Activated CD4-positive, alpha-beta T cell treated with anti-CD3 and anti-CD28 coated beads for 1 hour (primary cell): ENCODE results near the gene PFKFB3.
"Not testable (repeated sequence)": the region's sequence is repeated elsewhere in the genome, so short reads cannot be mapped to it uniquely, and the experiment has no call there.

ENCODE experiments used
- DNase-seq: peaks from one replicate; pipeline ENCODE4 v3.0.0-alpha.2; 2020

The PFKFB3 gene

DNA sequence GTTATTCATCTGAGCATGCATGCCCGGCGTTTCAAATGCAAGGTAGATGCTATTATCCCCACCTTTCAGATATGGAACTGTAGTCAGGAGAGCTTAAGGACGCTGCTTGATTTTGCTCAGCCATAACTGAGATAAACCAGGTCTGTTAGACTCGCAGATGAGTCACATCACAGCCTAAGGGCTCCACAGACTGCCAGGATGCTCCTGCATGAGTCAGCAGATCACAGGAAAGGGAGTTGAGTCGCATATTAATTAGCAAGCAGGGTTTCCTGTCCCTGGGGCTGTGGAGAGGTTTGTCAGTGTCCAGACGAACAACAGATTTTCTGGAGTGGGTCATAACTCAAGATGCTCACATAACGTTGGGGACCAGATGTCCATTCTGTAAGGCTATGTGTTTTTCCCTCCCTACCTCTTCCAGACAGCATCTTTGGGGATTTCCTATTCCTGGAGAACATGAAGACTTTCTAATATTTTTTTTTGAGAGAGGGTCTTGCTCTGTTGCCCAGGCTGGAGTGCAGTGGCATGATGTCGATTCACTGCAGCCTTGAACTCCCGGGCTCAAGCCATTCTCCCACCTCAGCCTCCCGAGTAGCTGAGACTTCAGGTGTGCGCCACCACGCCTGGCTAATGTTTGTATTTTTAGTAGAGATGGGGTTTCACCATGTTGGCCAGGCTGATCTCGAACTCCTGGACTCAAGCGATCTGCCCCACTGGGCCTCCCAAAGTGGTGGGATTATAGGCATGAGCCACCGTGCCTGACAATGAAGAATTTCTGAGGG lies 36.7 kb downstream of the PFKFB3 start:
- peak; percentile 53 for DNase-seq

DNA sequence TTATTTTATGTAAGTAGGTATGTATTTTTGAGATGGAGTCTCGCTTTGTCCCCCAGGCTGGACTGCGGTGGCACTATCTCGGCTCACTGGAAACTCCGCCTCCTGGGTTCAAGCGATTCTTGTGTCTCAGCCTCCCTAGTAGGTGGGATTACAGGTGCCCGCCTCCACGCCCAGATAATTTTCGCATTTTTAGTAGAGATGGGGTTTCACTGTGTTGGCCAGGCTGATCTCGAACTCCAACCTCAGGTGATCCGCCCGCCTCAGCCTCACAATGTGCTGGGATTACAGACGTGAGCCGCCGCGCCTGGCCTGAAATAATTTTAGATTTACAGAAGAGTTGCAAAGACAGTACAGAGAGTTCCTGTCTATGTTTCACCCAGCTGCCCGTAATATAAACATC lies 37.5 kb downstream of the PFKFB3 start:
- no peak for DNase-seq

DNA sequence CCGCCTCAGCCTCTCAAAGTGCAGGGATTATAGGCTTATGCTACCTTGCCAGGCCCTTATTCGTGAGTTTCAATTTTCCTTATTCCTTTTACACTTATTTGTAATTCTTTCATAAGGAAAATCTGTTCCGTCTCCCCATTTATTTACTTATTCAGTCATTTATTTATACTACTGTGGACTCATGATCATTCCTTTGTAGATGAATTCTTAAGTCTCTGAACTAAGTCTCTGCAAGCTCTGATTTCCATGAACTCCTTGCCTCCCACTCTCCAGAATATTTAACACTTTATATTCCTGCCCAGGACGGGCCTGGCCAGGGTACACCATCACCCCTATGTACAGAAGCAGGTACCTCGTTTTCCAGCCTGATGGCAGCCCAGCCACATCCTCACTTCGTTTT lies 39.4 kb downstream of the PFKFB3 start:
- no peak for DNase-seq

DNA sequence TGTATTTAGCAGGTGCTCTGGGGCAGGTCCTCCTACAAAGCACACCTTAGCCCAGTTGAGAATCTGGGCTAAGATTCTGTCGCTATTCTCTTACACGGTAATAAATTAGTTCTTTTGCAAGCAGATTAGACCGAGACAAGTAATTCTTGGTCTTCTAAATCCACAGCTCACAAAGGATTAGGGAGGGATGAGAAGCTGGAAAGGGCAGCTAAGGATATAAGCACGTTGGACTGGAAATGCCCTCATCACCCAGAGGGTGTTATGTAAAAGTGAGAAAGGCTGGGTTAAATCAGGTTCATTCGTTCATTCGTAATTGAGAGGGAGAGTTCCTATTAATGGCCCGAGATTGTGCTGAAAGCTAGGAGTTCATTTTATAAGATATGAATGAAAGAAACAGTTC lies 41.8 kb downstream of the PFKFB3 start:
- no peak for DNase-seq

DNA sequence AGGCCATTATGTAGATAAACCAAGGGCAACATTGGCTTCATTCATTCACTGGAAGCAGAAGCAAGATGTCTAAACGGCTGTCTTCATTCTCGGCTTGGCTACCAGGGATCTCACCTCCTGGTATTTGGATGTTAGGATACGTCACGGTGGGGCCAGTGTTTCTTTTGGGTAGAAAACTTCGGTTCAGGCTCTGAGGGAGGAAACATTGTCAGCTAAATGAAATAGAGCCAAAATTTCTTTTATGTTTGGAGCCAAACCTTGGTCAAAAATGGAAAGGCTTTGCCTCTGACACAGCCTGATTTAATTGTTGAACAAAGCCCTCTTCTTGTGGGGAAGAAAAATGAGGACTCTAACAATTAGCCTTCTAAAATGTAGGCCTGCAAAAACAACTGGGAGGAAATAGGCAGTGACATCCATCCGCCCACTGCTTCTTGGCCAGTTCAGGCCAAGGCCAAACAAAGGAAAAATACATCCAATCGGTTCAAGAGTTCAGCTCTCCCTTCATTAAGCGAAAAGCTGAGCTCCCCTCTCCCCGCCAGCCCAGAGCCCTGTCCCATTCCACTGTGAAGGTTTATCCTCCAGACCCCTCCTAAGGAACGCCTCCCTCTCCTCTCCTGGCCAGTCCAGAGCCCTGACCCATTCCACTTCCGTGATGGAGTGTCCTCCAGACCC lies 44.4 kb downstream of the PFKFB3 start:
- no peak for DNase-seq

DNA sequence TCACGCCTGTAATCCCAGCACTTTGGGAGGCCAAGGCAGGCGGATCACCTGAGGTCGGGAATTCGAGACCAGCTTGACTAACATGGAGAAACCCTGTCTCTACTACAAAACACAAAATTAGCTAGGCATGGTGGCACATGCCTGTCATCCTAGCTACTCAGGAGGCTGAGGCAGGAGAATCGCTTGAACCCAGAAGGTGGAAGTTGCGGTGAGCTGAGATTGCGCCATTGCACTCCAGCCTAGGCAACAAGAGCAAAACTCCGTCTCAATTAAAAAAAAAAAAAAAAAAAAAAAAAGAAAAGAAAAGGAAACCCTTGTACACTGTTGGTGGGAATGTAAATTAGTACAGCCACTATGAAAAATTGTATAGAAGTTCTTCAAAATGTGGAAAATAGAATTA lies 46.2 kb downstream of the PFKFB3 start:
- not testable (repeated sequence) for DNase-seq

DNA sequence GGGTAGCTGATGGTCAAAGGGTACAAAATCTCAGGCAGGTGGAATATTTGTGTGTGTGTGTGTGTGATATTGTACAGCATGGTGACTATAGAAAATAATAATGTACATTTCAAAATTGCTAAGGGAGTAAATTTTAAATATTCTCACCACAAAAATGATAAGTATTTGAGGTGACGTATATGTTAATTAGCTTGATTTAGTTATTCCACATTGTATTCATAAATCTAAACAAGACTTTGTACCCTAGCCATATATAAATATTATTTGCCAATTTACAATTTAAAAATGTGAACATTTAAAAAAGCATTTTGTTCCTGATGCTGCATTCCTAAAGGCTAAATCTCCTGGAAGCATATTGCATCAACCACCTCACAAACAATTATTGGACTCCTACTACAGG lies 47.0 kb downstream of the PFKFB3 start:
- DNase-seq, result no peak

DNA sequence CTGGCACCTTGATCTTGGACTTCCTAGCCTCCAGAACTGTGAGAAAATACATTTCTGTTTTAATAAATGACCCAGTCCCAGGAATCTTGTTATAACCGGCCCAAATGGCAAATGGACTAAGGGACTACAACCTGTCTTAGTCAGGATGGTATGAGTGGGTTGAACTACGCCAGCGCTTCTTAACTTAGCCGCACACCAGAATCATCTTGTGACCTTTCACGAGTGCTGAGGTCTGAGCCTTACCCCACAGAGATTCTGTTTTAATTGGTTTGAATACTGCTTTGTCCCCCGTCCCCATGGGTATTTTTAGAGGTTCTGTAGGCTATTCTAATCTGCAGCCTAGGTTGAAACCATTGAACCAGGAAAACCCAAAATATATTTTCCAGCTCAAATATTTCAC lies 48.0 kb downstream of the PFKFB3 start:
- DNase-seq, result no peak

DNA sequence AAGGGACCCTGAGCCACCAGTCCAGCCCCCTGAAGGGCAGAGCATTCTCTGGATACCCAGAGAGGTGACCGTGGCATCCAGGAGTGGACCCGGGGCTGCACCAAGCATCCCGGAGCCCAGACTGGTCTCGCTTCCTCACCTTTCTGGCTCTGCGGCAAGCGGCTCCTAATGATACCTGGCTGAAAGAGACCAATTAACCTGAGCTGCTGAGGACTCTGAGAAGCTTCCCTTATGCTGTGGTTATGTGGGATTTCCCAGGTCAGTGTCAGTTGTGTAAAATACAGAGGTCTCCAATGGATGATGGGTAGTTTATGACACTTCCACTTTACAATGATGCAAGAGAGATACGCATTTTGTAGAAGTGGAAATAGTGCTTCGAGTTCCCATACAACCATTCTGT lies 51.5 kb downstream of the PFKFB3 start:
- no peak for DNase-seq

DNA sequence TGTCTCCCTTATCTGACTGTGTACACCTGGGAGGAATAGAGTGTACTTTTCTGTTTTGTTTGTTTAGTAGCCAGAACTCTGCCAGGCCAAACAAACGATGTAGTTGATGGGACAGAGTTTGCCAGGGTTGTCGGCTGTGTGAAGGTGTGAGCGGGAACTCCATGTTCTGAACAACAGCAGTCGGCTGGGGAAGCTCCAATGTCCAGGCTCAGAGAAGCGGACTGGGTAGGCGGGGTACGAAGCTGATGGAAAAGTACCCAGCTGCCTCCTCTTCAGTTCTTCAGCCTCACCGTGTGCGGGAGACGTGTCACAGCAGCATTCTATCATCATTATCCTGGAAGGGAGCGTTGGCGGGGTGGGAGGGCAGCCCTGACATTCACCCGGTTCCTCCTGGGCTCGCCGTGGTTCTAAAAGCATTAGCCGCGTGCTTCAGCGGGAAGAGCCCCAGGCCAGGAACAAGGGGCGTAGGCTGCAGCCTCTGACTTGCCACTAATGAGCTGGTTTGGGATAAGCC lies 52.9 kb downstream of the PFKFB3 start:
- no peak for DNase-seq

DNA sequence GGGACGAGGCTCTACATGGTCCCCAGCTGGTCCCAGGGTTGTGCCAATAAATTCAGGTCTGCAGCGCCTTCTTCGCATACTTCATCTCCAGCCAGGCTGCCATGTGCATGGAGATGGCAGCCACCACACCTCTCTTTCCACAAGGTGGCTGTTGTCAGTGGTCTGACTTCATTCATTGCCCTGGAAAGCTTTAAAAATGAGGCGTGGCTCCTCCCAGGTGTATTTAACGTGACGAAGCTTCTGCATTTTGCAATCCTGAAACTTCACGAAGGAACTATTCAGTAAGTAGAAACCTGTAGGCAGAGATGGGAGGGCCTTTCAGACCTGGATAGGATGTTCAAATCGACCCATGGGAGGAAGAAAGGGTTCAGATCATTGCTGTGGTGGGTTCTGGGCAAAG lies 53.7 kb downstream of the PFKFB3 start:
- DNase-seq, result no peak

DNA sequence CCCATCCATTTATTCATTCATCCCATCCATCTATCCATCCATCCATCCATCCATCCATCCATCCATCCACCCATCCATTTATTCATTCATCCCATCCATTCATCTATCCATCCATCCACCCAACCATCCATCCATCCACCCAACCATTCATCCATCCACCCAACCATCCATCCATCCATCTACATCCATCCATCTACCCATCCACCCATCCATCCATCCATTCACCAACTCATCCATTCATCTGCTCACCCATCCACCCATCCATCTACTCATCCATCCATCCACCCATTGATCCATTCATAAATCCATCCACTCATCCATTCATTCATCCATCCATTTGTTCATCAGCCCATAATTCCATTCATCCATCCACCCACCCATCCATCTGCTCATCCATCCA lies 56.4 kb downstream of the PFKFB3 start:
- no peak for DNase-seq

DNA sequence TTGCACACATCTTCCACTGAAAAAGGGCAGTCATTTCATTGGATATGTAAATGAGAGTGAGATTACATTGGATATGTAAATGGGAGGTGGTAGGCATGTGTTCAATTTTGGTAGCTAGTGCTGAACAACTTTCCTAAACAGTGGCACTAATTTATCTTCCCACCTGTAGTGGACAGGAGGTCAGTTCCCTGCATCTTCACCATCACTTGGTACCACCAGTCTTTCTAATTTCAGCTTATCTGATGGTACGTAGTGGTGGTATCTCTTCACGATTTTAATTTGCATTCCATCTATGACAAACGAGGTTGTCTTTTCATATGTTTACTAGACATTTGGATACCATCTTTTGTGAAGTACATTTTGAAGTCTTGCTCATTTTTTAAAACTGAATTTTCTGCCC lies 58.1 kb downstream of the PFKFB3 start:
- no peak for DNase-seq

DNA sequence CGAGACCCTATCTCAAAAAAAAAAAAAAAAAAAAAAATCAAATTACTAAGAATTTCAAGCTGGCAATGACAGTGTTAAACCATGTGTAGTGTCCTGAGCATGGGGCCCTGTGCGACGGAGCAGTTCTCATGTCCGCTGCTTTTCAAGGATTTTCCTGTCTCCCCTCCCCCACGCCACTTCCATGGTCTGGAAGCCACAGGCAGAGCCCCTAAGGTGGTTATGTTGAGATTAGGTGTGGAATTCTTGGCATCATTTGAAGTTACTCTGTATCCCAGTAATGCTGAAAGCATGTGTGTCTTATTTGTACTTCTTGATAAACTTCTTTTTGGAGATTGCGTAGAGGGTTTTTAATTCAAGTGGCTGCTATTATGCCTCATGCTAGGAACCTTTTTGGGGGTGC lies 65.2 kb downstream of the PFKFB3 start:
- DNase-seq, result no peak

DNA sequence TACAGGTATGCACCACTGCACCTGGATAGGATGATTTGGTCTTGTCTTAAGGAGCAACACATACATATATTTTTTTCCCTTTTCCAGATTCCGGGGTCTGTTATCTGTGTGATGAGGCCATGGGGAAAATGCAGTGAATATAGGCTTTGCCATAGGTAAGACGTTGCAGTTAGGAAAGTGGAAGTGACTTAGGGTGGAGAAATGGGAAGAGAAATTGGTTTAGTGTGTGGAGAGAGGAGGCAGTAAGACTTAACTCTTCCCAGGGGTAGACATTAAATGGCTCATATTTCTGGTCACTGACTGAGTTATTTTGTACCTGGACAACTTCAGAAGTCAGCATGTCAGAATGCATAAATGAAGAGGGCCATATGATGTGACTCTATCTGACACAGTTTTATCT lies 66.7 kb downstream of the PFKFB3 start:
- DNase-seq, result no peak

DNA sequence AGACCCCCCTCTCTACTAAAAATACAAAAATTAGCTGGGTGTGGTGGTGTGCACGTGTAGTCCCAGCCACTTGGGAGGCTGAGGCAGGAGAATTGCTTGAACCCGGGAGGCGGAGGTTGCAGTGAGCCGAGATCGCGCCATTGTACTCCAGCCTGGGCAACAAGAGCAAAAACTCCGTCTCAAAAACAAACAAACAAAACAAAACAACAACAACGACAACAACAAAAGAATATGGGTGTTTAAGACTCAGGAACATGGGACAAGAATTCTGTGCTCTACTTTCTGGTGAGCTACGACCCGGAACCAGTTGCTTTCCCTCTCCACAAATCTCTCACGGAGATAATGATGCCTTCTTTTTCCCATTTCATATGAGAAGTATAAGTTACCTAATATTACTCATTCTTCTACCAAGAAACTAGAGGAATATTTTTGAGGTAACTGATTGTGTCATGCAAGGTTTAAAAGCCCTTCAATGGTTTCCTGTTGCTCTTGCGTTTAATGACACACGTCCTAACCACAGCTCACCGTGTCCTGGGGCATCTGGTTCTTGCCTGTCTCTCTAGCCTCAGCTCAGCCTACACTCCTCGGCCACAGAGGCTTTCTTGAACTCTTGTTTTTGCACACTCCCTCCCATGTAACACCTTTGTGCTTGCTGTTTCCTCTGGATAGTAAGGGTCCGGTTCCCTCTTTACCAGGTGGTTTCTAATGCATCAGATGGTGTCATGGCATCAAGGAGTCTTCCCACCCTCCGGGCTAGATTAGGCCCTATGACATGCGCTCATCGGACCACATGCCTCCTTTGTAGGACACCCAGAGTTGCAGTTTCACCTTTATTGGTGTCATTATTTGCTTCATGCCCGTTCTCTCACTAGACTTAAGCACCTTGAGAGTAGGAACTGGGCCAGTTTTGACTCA lies 67.5 kb downstream of the PFKFB3 start:
- peak; percentile 45 for DNase-seq

DNA sequence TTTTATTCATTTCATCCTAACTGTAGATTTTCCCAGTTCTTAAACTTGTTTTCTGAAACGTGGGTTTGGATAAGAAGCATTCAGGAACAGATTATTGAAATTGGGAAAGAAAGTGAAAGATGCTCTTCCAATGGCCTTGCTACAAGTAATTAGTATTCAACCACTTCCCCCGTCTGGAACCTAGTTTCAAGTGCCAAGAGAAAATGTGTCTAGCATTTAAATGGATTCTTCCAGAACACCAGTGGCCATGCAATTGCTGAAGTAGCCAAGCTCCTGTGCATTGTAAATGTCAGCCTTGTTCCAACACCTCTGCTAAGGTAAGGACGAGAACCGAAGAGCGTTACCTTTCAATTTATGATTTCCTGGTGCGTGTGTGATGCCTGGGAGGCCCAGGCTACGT lies 68.2 kb downstream of the PFKFB3 start:
- no peak for DNase-seq

DNA sequence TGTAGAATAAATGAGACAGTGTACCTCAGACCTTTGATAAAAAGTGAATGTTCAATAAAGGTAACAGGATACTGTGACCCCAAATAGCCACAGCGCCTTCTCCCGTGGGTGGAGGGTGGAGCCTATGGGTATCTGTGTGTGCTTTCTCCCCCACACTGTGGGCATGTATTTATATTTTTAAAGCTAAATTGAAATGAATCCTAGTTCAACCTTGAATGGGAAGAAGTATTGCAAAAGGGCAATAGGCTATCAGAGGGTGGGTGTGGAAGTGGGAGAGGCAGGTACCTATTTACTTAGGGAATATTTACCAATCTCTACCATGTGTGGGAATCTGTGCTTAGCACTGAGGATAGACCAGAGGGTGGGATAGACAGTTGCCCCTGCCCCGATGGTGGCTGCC lies 68.9 kb downstream of the PFKFB3 start:
- DNase-seq, result no peak

DNA sequence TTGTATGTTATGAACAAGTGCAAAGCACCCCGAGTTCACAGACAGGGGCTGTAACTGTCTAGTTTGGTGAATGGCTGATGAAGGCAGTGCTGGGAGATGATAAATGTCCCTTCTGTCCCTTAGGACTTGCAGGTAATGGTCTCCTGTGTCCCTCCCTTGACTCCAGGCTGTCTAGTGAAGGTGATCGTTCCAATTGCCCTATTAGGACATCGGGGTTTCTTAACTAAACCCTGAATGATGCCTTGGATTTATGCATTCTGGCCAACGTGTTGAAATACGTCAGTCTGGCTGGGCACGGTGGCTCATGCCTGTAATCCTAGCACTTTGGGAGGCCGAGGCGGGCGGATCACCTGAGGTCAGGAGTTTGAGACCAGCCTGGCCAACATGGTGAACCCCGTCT lies 69.4 kb downstream of the PFKFB3 start:
- DNase-seq, result no peak

DNA sequence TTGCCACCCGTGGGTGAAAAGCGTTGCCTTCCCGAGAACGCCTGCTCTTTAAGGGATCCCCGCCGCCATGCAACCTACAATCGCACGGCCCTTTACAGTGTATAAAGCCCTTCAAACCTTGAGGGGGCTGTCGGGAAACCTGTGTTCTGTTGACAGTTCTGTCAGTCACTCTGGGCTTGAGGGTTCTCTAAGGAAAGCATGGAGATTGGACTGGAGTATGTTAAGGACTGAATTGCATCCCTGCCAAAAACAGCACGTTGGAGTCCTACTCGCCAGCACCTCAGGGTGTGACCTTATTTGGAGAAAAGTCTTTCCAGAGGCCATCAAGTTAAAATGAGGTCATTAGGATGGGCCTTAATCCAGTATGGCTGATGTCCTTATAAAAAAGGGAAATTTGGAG lies 70.6 kb downstream of the PFKFB3 start:
- no peak for DNase-seq

DNA sequence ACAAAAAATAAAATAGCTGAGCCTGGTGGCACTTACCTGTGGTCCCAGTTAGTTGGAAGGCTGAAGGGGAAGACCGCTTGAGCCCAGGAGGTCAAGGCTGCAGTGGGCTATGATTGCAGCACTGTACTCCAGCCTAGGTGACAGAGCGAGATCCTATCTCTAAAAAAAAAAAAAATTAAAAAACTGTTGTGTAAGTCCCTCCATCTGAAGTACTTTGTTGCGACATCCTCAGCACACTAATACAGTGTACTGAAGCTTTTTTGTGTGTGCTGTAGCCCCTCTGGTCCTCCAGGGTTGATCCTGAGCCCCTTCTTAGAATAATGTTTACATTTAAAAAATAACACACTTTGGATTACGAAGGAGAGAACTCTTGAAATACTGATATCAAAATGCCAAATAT lies 71.3 kb downstream of the PFKFB3 start:
- DNase-seq, result no peak

DNA sequence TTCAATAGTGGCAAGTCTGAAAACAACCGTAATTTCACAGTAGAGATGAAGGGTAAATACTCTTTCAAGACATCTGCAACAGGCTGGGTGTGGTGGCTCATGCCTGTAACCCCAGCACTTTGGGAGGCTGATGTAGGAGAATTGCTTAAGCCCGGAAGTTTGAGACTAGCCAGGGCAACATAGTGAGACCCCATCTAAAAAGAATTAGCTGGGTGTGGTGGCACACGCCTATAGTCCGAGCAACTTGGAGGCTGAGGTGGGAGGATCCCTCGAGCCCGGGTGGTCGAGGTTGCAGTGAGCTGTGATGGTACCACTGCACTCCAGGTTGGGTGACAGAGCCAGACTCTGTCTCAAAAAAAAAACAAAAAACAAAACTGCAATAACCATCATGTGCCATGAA lies 71.8 kb downstream of the PFKFB3 start:
- no peak for DNase-seq
